NB4 (cell line): Measurements from ENCODE around the gene LAMA3.

ENCODE experiments used
- MYC ChIP-seq: IDR thresholded peaks from 2 replicates; pipeline ENCODE4 v1.6.1; 2011; ENCODE audit warnings: low read depth, low read length
- POLR2A ChIP-seq: IDR thresholded peaks from 2 replicates; pipeline ENCODE4 v1.6.1; 2011; ENCODE audit warnings: mild to moderate bottlenecking; ENCODE audit not compliant: insufficient read length; ENCODE audit errors: extremely low read depth
- TF ChIP-seq, protein P1 (sequence below): IDR thresholded peaks from one replicate; pipeline ENCODE4 v1.5.1; 2012; ENCODE audit warnings: low read depth, low read length
- TF ChIP-seq, protein P2 (sequence below): IDR thresholded peaks from 2 replicates; pipeline ENCODE4 v1.6.1; 2011; ENCODE audit warnings: low read depth, low read length

DNA sequence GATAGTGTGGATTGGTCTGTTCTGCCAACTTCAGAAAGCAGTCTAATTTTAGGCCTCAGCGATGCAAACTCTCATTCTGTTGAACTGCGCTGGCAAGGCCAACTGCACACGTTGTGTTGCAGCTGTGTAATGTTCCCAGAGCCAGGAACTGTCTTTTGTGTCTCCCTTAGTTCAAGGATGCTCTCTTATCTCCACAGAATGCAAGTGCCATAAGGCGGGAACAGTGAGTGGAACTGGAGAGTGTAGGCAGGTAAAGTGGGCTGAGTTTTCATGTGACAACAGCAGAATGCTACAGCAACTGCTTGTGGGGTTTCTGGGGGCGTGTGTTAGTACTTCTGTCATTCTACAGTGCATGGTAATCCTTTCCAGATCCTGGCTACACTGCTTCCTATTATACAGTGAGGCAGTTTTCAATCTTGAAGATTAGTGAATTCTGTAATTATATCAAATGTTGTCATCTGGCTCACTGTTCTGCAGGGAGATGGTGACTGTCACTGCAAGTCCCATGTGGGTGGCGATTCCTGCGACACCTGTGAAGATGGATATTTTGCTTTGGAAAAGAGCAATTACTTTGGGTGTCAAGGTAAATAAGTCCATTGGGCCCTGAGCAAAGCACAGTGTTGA is 125.8 kb downstream of the LAMA3 start:
- TF ChIP-seq POLR2A (no peak), MYC (no peak)
- TF ChIP-seq, protein P1, sequence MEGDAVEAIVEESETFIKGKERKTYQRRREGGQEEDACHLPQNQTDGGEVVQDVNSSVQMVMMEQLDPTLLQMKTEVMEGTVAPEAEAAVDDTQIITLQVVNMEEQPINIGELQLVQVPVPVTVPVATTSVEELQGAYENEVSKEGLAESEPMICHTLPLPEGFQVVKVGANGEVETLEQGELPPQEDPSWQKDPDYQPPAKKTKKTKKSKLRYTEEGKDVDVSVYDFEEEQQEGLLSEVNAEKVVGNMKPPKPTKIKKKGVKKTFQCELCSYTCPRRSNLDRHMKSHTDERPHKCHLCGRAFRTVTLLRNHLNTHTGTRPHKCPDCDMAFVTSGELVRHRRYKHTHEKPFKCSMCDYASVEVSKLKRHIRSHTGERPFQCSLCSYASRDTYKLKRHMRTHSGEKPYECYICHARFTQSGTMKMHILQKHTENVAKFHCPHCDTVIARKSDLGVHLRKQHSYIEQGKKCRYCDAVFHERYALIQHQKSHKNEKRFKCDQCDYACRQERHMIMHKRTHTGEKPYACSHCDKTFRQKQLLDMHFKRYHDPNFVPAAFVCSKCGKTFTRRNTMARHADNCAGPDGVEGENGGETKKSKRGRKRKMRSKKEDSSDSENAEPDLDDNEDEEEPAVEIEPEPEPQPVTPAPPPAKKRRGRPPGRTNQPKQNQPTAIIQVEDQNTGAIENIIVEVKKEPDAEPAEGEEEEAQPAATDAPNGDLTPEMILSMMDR: no peak
- TF ChIP-seq, protein P2, sequence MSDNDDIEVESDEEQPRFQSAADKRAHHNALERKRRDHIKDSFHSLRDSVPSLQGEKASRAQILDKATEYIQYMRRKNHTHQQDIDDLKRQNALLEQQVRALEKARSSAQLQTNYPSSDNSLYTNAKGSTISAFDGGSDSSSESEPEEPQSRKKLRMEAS: no peak
